K562 (cell line): Measurements from ENCODE around the gene SCAPER. TPM values are rescaled to one million over a fixed set of nuclear protein-coding genes. Genes with fewer than 3 reads are reported as not detected.
A peak's percentile ranks its signal among the peaks of the same experiment; 100 is the strongest.

Source experiments
- ATAC-seq: fragments of 200-7000 bp; cut with Tn5 transposase; 3 replicates; pipeline ENCODE4 v1.9.1; 2020; ENCODE audit warnings: moderate library complexity
- BruUV-seq: library from RNA; stranded (reverse); fragments of 400-500 nt; replicated peaks from 2 replicates; lab custom pipeline; 2021; lab: Mats Ljungman, UMichigan
- CTCF ChIA-PET: fragments of 300-600 bp; formaldehyde crosslinking; extraction: SDS; loops from one replicate; lab custom pipeline; 2021; ENCODE audit warnings: low intra/inter-chr PET ratio; lab: Yijun Ruan, JAX
- POLR2A ChIA-PET: fragments of 300-600, 350-650 bp; sonication (Branson Sonifier 250); formaldehyde crosslinking; extraction: SDS; loops from one replicate; lab custom pipeline; 2021; ENCODE audit warnings: antibody characterized with exemption, inconsistent platforms; lab: Yijun Ruan, JAX
- DNase-seq, 4 experiments: peaks; one replicate each; pipeline versions ENCODE4 v3.0.0 to v3.0.0-alpha.2; 2011 to 2018; ENCODE audit warnings: low spot score in 3 of 4, mixed read lengths in 3 of 4; ENCODE audit errors: extremely low read depth in 1 of 4
- FAIRE-seq: peaks from 2 replicates; lab custom pipeline; 2011; peaks lifted over from hg19 to GRCh38; lab: Jason Lieb, UNC
- H2AFZ ChIP-seq: 2 replicates; pipeline ENCODE4 v1.6.0; 2011; ENCODE audit warnings: low read depth, low read length, control low read depth, inconsistent platforms
- H3K27ac ChIP-seq: fragments of 200-600 bp; 3 replicates; pipeline ENCODE4 v1.8.0; 2011; ENCODE audit warnings: low read depth, mild to moderate bottlenecking, control low read depth, inconsistent platforms, low read length, moderate library complexity, mixed read lengths; ENCODE audit errors: extremely low read depth
- H3K27me3 ChIP-seq, 2 experiments: fragments of 300-600 bp in 1 of 2; 2 replicates in 1 of 2; 3 replicates in 1 of 2; pipeline versions ENCODE4 v1.6.0 to v1.8.0; 2011; ENCODE audit warnings: inconsistent platforms in 2 of 2, low read length in 2 of 2, mild to moderate bottlenecking in 1 of 2, mixed read lengths in 1 of 2, moderate library complexity in 1 of 2; ENCODE audit not compliant: control insufficient read depth in 2 of 2, insufficient read depth in 2 of 2
- H3K36me3 ChIP-seq: fragments of 300-600 bp; 3 replicates; pipeline ENCODE4 v1.8.0; 2011; ENCODE audit warnings: mild to moderate bottlenecking, low read length, inconsistent platforms; ENCODE audit not compliant: control insufficient read depth, insufficient read depth
- H3K4me1 ChIP-seq, 2 experiments: fragments of 200-600 bp in 1 of 2; replicated peaks in 1 of 2; 2 replicates in 1 of 2; 3 replicates in 1 of 2; pipeline versions ENCODE4 v1.5.1 to v1.8.0; 2011; ENCODE audit warnings: inconsistent platforms in 2 of 2, low read length in 2 of 2, mild to moderate bottlenecking in 1 of 2, mixed read lengths in 1 of 2, moderate library complexity in 1 of 2; ENCODE audit not compliant: control insufficient read depth in 2 of 2, insufficient read depth in 2 of 2
- H3K4me2 ChIP-seq: 2 replicates; pipeline ENCODE4 v1.6.1; 2011; ENCODE audit warnings: low read length, control low read depth, inconsistent platforms, mixed read lengths; ENCODE audit not compliant: insufficient read depth
- H3K4me3 ChIP-seq: fragments of 200-600 bp; sonication (generic), shearing (Covaris generic); 2 replicates; pipeline ENCODE4 v1.5.1; 2016; ENCODE audit warnings: control low read depth, inconsistent platforms
- H3K79me2 ChIP-seq: fragments of 200-600 bp; 3 replicates; pipeline ENCODE4 v1.8.0; 2011; ENCODE audit warnings: low read length, inconsistent platforms; ENCODE audit not compliant: control insufficient read depth, insufficient read depth
- H3K9ac ChIP-seq, 2 experiments: 2 replicates each; pipeline versions ENCODE4 v1.6.0 to v1.6.1; 2011; ENCODE audit warnings: low read depth in 2 of 2, low read length in 2 of 2, control low read depth in 1 of 2, inconsistent platforms in 1 of 2, mild to moderate bottlenecking in 1 of 2, mixed read lengths in 1 of 2; ENCODE audit not compliant: insufficient read depth in 1 of 2
- H3K9me1 ChIP-seq: one replicate; pipeline ENCODE4 v1.6.0; 2011; ENCODE audit warnings: inconsistent platforms, mild to moderate bottlenecking, low read length, moderate library complexity; ENCODE audit not compliant: control insufficient read depth, insufficient read depth
- H3K9me3 ChIP-seq: replicated peaks from 2 replicates; pipeline ENCODE4 v1.5.1; 2011; ENCODE audit warnings: low read depth, low read length, inconsistent platforms; ENCODE audit not compliant: control insufficient read depth, insufficient read depth
- H4K20me1 ChIP-seq: replicated peaks from 2 replicates; pipeline ENCODE4 v1.6.1; 2011; ENCODE audit warnings: low read length, inconsistent platforms, mixed read lengths; ENCODE audit not compliant: control insufficient read depth, insufficient read depth
- ATF4 ChIP-seq: fragments of 450-650 bp; formaldehyde crosslinking; IDR thresholded peaks from 2 replicates; pipeline ENCODE4 v1.4.0; 2022; ENCODE audit warnings: mild to moderate bottlenecking, moderate library complexity
- ATF7 ChIP-seq: fragments of 450-650 bp; IDR thresholded peaks from 2 replicates; pipeline ENCODE4 v1.7.1; 2014; ENCODE audit warnings: mild to moderate bottlenecking, moderate library complexity
- GATA2 ChIP-seq: sonication (generic); formaldehyde crosslinking; IDR thresholded peaks from 2 replicates; pipeline ENCODE4 v1.4.0; 2020; ENCODE audit warnings: mild to moderate bottlenecking, missing genetic modification reagents
- HSF4 ChIP-seq: fragments of 250-450 bp; sonication (Bioruptor Pico); IDR thresholded peaks from 2 replicates; pipeline ENCODE4 v2.1.2; 2022; ENCODE audit warnings: mild to moderate bottlenecking, moderate library complexity, borderline replicate concordance
- KLF6 ChIP-seq: fragments of 250-450 bp; sonication (Bioruptor Pico); IDR thresholded peaks from 2 replicates; pipeline ENCODE4 v1.4.0; 2020; ENCODE audit warnings: mild to moderate bottlenecking, moderate library complexity, borderline replicate concordance
- MLLT1 ChIP-seq, 2 experiments: fragments of 450-650 bp; IDR thresholded peaks; 2 replicates each; pipeline ENCODE4 v1.6.1; 2016
- NCOA1 ChIP-seq: fragments of 450-650 bp; IDR thresholded peaks from 2 replicates; pipeline ENCODE4 v1.6.1; 2016; ENCODE audit warnings: low read depth
- NFIC ChIP-seq: fragments of 450-650 bp; IDR thresholded peaks from 2 replicates; pipeline ENCODE4 v1.6.1; 2017; ENCODE audit warnings: mild to moderate bottlenecking, inconsistent platforms
- RFX5 ChIP-seq: IDR thresholded peaks from 2 replicates; pipeline ENCODE4 v1.6.1; 2011; ENCODE audit warnings: low read depth, mild to moderate bottlenecking, improper control_type of control experiment, low read length
- SMARCA4 ChIP-seq: fragments of 450-650 bp; IDR thresholded peaks from 2 replicates; pipeline ENCODE4 v1.6.1; 2016
- TRIM25 ChIP-seq: fragments of 450-650 bp; IDR thresholded peaks from 2 replicates; pipeline ENCODE4 v1.7.0; 2016; ENCODE audit warnings: borderline replicate concordance
- ZNF239 ChIP-seq: fragments of 250-450 bp; sonication (Bioruptor Pico); IDR thresholded peaks from 2 replicates; pipeline ENCODE4 v1.4.0; 2020; ENCODE audit warnings: mild to moderate bottlenecking
- WGBS: fragments of 100-300 bp; shearing (Covaris generic); methylation state at CpG from one replicate; pipeline ENCODE4 v1.1.6; 2016; ENCODE audit warnings: low coverage, mixed read lengths; ENCODE audit not compliant: insufficient coverage; ENCODE audit errors: missing lambda C conversion rate; 5-methylcytosine and 5-hydroxymethylcytosine counted together
- in situ Hi-C: fragments of 300-500 bp; cut with MboI; formaldehyde crosslinking; loops from 4 replicates; pipeline ENCODE4 v1.15.0; 2018; ENCODE audit warnings: inconsistent platforms, mixed read lengths
- intact Hi-C: fragments of 100-400 bp; cut with micrococcal nuclease; formaldehyde crosslinking; loops from 2 replicates; pipeline ENCODE4 v1.14.2; 2022
- polyA plus RNA-seq, 8 experiments: library from polyadenylated mRNA; depleted of rRNA in 4 of 8; stranded (reverse) in 5 of 8; unstranded in 3 of 8; fragments of >200 nt; fragmentation: Nextera tagmentation in 2 of 8; fragmentation: Illumina TruSeq in 1 of 8; extraction: Ambion mirVana in 2 of 8; extraction: Trizol in 1 of 8; gene quantifications; 2 replicates each; pipeline versions ENCODE4 v1.2.1 to v1.2.3, GENCODE V29; 2011 to 2014; ENCODE audit warnings: inconsistent platforms in 1 of 8, missing spikeins in 1 of 8
- total RNA-seq, 7 experiments: library from RNA; depleted of rRNA in 6 of 7; stranded (reverse); fragments of >200 nt in 6 of 7; fragmentation: Illumina TruSeq in 2 of 7; extraction: Trizol in 2 of 7; gene quantifications; 2 replicates each; pipeline versions ENCODE4 v1.2.1 to v1.2.3, GENCODE V29; 2011 to 2021; ENCODE audit warnings: low replicate concordance in 1 of 7

SCAPER gene
- total and polyA plus RNA-seq, 9 of the 15 experiments (the other 6 are each of a cell fraction or from before 2014, with no cell fraction given) = 1.3 to 5.7 (median 3.2) TPM

GRCh38 chr15:76336254-76337058 is 568.7 kb downstream of the SCAPER start, which contains the start of gene ISL2:
Gene ISL2, plus strand, starts transcription at chr15:76336773. Its CDS starts 111 bp downstream, at chr15:76336884.
- FAIRE-seq = peak; percentile 97
- no TSS peak for BruUV-seq
- H3K27me3 ChIP-seq = no peaks in the 10 kb centered on the region
- TF ChIP-seq KLF6 (CRISPR knock-in tag) (no peak), GATA2 (CRISPR knock-in tag) (no peak), TRIM25 (no peak), NCOA1 (peak; percentile 59; the same call in 1 of the 2 replicates), SMARCA4 (no peak), MLLT1 (IDR thresholded peaks at IDR 0.05) (peak in 1 of 2 experiments; percentile 45; a peak in 2 of 4 replicates), ATF4 (CRISPR knock-in tag) (peak; percentile 91), RFX5 (no peak), ATF7 (peak; percentile 96), NFIC (0 out of 2 replicates have a peak, but pooled peaks have one; percentile 10), ZNF239 (CRISPR knock-in tag) (no peak), HSF4 (no peak)

More at GRCh38 chr15:76336254-76337058, 568.7 kb downstream of the SCAPER start, which contains the start of gene ISL2:
- Histone ChIP-seq H3K9me3 (no peaks in the 10 kb centered on the region), H3K79me2 (peaks cover 40% of the 10 kb centered on the region), H3K4me1 (peaks cover 11 to 55% of the 10 kb centered on the region in 2 experiments), H2AFZ (peak within 1 kb of the TSS; percentile 95), H3K9me1 (no peaks in the 10 kb centered on the region), H3K4me2 (peak within 1 kb of the TSS; percentile 97), H4K20me1 (0 out of 2 replicates have a peak, but pooled peaks cover 6% of the 10 kb centered on the region), H3K4me3 (peak within 1 kb of the TSS; percentile 53), H3K27ac (peak within 1 kb of the TSS; percentile 94), H3K9ac (peak within 1 kb of the TSS; percentile 95 to 100), H3K36me3 (peaks cover 28% of the 10 kb centered on the region; the same call in 2 of the 3 replicates)
- ATAC-seq = peak; percentile 89
- ChIA-PET CTCF (no interaction called here), POLR2A (interaction anchor here (0.5 to 2.3 kb wide), 17 partner anchors 9 to 1449 kb away, joined by 3 to 18 read pairs (median 4); partner anchors contain the start of gene ETFA)
- WGBS = under 1% methylated on average over 37 of the region's 40 CpGs
- intact Hi-C loops = loop anchor here (10.0 kb wide), 1 partner anchor 528 kb away; no protein-coding TSS in a partner anchor
- in situ Hi-C loops = no loop called here
- peak; percentile 97 to 99 (median 98) for DNase-seq
